ENCODE measurements around the gene B4GALT5.
"Not testable (repeated sequence)": the region's sequence is repeated elsewhere in the genome, so short reads cannot be mapped to it uniquely, and the experiment has no call there.

DNA sequence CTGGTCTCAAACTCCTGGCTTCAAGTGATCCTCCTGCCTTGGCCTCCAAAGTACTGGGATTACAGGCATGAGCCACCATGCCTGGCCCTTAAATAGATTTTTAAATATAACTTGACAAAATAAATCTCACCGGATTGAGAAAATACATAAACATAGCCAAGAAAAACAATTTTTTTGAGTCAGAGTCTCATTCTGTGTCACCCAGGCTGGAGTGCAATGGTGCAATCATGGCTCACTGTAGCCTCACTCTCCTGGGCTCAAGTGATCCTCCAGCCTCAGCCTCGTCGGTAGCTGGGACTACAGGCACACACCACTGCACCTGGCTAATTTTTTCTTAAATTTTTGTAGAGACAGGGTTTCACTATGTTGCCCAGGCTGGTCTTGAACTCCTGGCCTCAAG is 85.4 kb downstream of the B4GALT5 start:
- TF ChIP-seq, protein P1, sequence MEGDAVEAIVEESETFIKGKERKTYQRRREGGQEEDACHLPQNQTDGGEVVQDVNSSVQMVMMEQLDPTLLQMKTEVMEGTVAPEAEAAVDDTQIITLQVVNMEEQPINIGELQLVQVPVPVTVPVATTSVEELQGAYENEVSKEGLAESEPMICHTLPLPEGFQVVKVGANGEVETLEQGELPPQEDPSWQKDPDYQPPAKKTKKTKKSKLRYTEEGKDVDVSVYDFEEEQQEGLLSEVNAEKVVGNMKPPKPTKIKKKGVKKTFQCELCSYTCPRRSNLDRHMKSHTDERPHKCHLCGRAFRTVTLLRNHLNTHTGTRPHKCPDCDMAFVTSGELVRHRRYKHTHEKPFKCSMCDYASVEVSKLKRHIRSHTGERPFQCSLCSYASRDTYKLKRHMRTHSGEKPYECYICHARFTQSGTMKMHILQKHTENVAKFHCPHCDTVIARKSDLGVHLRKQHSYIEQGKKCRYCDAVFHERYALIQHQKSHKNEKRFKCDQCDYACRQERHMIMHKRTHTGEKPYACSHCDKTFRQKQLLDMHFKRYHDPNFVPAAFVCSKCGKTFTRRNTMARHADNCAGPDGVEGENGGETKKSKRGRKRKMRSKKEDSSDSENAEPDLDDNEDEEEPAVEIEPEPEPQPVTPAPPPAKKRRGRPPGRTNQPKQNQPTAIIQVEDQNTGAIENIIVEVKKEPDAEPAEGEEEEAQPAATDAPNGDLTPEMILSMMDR (IDR thresholded peaks at IDR 0.05): not testable (repeated sequence)
- TF ChIP-seq POLR2A (IDR thresholded peaks at IDR 0.05): not testable (repeated sequence)

Data from body of pancreas (tissue), 4 donors.